ENCODE data around the gene ALDH4A1.

Gene ALDH4A1

GRCh38 chr1:18902523-18903290, at the start of gene ALDH4A1:
ALDH4A1 (minus strand) TSS chr1:18902555; CDS start chr1:18902523, 32 bp downstream.
- DNase-seq (ENCODE audit: low read depth, low spot score): peak; percentile 96

- no peak for DNase-seq (ENCODE audit: low read depth, low spot score)
These were observed 49.5 kb upstream of the ALDH4A1 start for GRCh38 chr1:18951818-18952391.

GRCh38 chr1:18951416-18951815, 49.1 kb upstream of the ALDH4A1 start:
- DNase-seq (ENCODE audit: low read depth, low spot score): no peak

- no peak for DNase-seq (ENCODE audit: low read depth, low spot score)
These were observed 48.2 kb upstream of the ALDH4A1 start for GRCh38 chr1:18950401-18951026.

- no peak for DNase-seq (ENCODE audit: low read depth, low spot score)
These were observed 47.5 kb upstream of the ALDH4A1 start for GRCh38 chr1:18949686-18950400.

GRCh38 chr1:18948913-18949685, 46.7 kb upstream of the ALDH4A1 start:
- DNase-seq (ENCODE audit: low read depth, low spot score): no peak

- DNase-seq (ENCODE audit: low read depth, low spot score): no peak
These were observed 45.9 kb upstream of the ALDH4A1 start for GRCh38 chr1:18948048-18948912.

GRCh38 chr1:18947570-18947969, 45.2 kb upstream of the ALDH4A1 start:
- no peak for DNase-seq (ENCODE audit: low read depth, low spot score)

GRCh38 chr1:18946550-18947381, 44.4 kb upstream of the ALDH4A1 start:
- DNase-seq (ENCODE audit: low read depth, low spot score): no peak

GRCh38 chr1:18945401-18945849, 43.1 kb upstream of the ALDH4A1 start:
- no peak for DNase-seq (ENCODE audit: low read depth, low spot score)

GRCh38 chr1:18944810-18945209, 42.5 kb upstream of the ALDH4A1 start:
- DNase-seq (ENCODE audit: low read depth, low spot score): no peak

GRCh38 chr1:18943914-18944572, 41.7 kb upstream of the ALDH4A1 start:
- DNase-seq (ENCODE audit: low read depth, low spot score): no peak

GRCh38 chr1:18943162-18943561, 40.8 kb upstream of the ALDH4A1 start:
- DNase-seq (ENCODE audit: low read depth, low spot score): no peak

GRCh38 chr1:18942340-18942739, 40.0 kb upstream of the ALDH4A1 start:
- DNase-seq (ENCODE audit: low read depth, low spot score): no peak

- DNase-seq (ENCODE audit: low read depth, low spot score): no peak
These were observed 39.1 kb upstream of the ALDH4A1 start for GRCh38 chr1:18941221-18942141.

- DNase-seq (ENCODE audit: low read depth, low spot score): no peak
These were observed 38.1 kb upstream of the ALDH4A1 start for GRCh38 chr1:18940303-18941020.
